Esophagus muscularis mucosa (tissue), 4 donors: ENCODE results near the gene CRYL1. TPM values are rescaled to one million over a fixed set of nuclear protein-coding genes. Genes with fewer than 3 reads are reported as not detected.
A peak's percentile ranks its signal among the peaks of the same experiment; 100 is the strongest.

ENCODE experiments used
- DNase-seq: peaks from one replicate; pipeline ENCODE4 v3.0.0-alpha.2; 2017; ENCODE audit errors: extremely low spot score
- H3K27ac ChIP-seq, 4 donors: fragments of 200-600 bp; sonication (generic); replicated peaks in 1 of 4; 1 replicate in 3 of 4; 2 replicates in 1 of 4; pipeline ENCODE4 v1.5.1; 2016 to 2019; ENCODE audit warnings: mild to moderate bottlenecking in 1 of 4
- H3K27me3 ChIP-seq, 4 donors: fragments of 200-600 bp; sonication (generic); one replicate each; pipeline versions ENCODE4 v1.5.1 to v1.6.0; 2016 to 2019
- H3K36me3 ChIP-seq, 4 donors: fragments of 200-600 bp; sonication (generic); one replicate each; pipeline ENCODE4 v1.5.1; 2016 to 2019
- H3K4me1 ChIP-seq, 4 donors: fragments of 200-600 bp; sonication (generic); one replicate each; pipeline ENCODE4 v1.5.1; 2016 to 2019
- H3K4me3 ChIP-seq, 4 donors: fragments of 200-600 bp; sonication (generic); 1 replicate in 2 of 4; 2 replicates in 2 of 4; pipeline ENCODE4 v1.5.1; 2016 to 2019; ENCODE audit warnings: mild to moderate bottlenecking in 4 of 4, moderate library complexity in 1 of 4
- H3K9me3 ChIP-seq, 4 donors: fragments of 200-600 bp; sonication (generic); 1 replicate in 3 of 4; 2 replicates in 1 of 4; pipeline ENCODE4 v1.5.1; 2016 to 2019
- CTCF ChIP-seq, 3 experiments: fragments of 200-600 bp in 2 of 3; fragments of 450-650 bp in 1 of 3; sonication (generic) in 2 of 3; IDR thresholded peaks; one replicate each; pipeline ENCODE4 v1.5.1; 2017 to 2019; ENCODE audit warnings: antibody characterized with exemption in 3 of 3, mild to moderate bottlenecking in 2 of 3, moderate library complexity in 1 of 3
- EP300 ChIP-seq: sonication (generic); formaldehyde crosslinking; IDR thresholded peaks from one replicate; pipeline ENCODE4 v1.6.1; 2017; ENCODE audit warnings: antibody characterized with exemption
- POLR2A ChIP-seq: fragments of 450-650 bp; IDR thresholded peaks from one replicate; pipeline ENCODE4 v1.6.1; 2017; ENCODE audit warnings: antibody characterized with exemption, moderate library complexity, mild to moderate bottlenecking, low read depth
- POLR2AphosphoS5 ChIP-seq, 2 donors: sonication (generic); formaldehyde crosslinking; IDR thresholded peaks; one replicate each; pipeline ENCODE4 v1.6.1; 2017; ENCODE audit warnings: antibody characterized with exemption in 2 of 2
- WGBS: methylation state at CpG from one replicate; pipeline ENCODE4 v1.1.5; 2018; 5-methylcytosine and 5-hydroxymethylcytosine counted together
- intact Hi-C: fragments of 100-400 bp; cut with DNase I; formaldehyde crosslinking; loops from one replicate; pipeline ENCODE4 v1.15.1; 2023
- total RNA-seq, 4 donors: library from RNA; depleted of rRNA; stranded (reverse); fragments of >200 nt; gene quantifications; one replicate each; pipeline versions ENCODE4 v1.1.0 to v1.2.1, GENCODE V29; 2016

CRYL1 gene
- total RNA-seq, 4 donors from 2014 or later: 42.3 to 59.3 (median 45.4) TPM

GRCh38 chr13:20536992-20537391, 11.3 kb upstream of the CRYL1 start:
- no peak for DNase-seq
- H3K9me3 ChIP-seq: peaks cover 0 to 9% (median 4%) of the 10 kb centered on the region in 4 donors
- no peaks in the 10 kb centered on the region for H3K27me3 ChIP-seq
- TF ChIP-seq POLR2AphosphoS5 (IDR thresholded peaks at IDR 0.05) (no peak), POLR2A (no peak), EP300 (no peak), CTCF (IDR thresholded peaks at IDR 0.05) (no peak)
- H3K4me3 ChIP-seq: no peak overlapping the region
- H3K4me1 ChIP-seq: no peaks in the 10 kb centered on the region
- no peaks in the 10 kb centered on the region for H3K36me3 ChIP-seq
- H3K27ac ChIP-seq: no peak overlapping the region
- intact Hi-C loops: no loop called here

- DNase-seq: no peak
- intact Hi-C loops: no loop called here
- 81% methylated on average over 10 of the region's 10 CpGs for WGBS
- TF ChIP-seq POLR2A: no peak
- no peak for TF ChIP-seq CTCF (IDR thresholded peaks at IDR 0.05)
- TF ChIP-seq POLR2AphosphoS5 (IDR thresholded peaks at IDR 0.05): no peak
- no peak for TF ChIP-seq EP300
- Histone ChIP-seq H3K4me1 (no peaks in the 10 kb centered on the region), H3K9me3 (peaks cover 0 to 9% (median 4%) of the 10 kb centered on the region in 4 donors), H3K4me3 (no peak overlapping the region), H3K27ac (no peak overlapping the region), H3K36me3 (no peaks in the 10 kb centered on the region), H3K27me3 (no peaks in the 10 kb centered on the region)
Measured at GRCh38 chr13:20534038-20534608, 8.5 kb upstream of the CRYL1 start.

- DNase-seq: no peak
- intact Hi-C loops: loop anchor here (5.0 kb wide), 1 partner anchor 39 kb away; the partner anchor contains the start of gene IFT88
- no peaks in the 10 kb centered on the region for H3K36me3 ChIP-seq
- WGBS: 95% methylated on average over 2 of the region's 2 CpGs
- H3K27me3 ChIP-seq: no peaks in the 10 kb centered on the region
- TF ChIP-seq POLR2AphosphoS5 (IDR thresholded peaks at IDR 0.05): no peak
- TF ChIP-seq CTCF (IDR thresholded peaks at IDR 0.05): no peak
- no peak for TF ChIP-seq EP300
- TF ChIP-seq POLR2A: no peak
- H3K9me3 ChIP-seq: no peaks in the 10 kb centered on the region
- H3K4me1 ChIP-seq: peaks cover 18 to 29% (median 24%) of the 10 kb centered on the region in 4 donors
- no peak overlapping the region for H3K4me3 ChIP-seq
- H3K27ac ChIP-seq: no peak overlapping the region
Measured at GRCh38 chr13:20528452-20528851, 2.8 kb upstream of the CRYL1 start.

- DNase-seq: no peak
- no peaks in the 10 kb centered on the region for H3K36me3 ChIP-seq
- H3K27ac ChIP-seq: peak overlapping the region; percentile 85 to 92 (median 89)
- WGBS: 57% methylated on average over 5 of the region's 6 CpGs
- TF ChIP-seq POLR2AphosphoS5 (IDR thresholded peaks at IDR 0.05) (no peak), CTCF (IDR thresholded peaks at IDR 0.05) (no peak), EP300 (no peak), POLR2A (no peak)
- peak overlapping the region; percentile 95 to 100 (median 98) for H3K4me3 ChIP-seq
- no peaks in the 10 kb centered on the region for H3K9me3 ChIP-seq
- peaks cover 18 to 31% (median 24%) of the 10 kb centered on the region in 4 donors for H3K4me1 ChIP-seq
- no peaks in the 10 kb centered on the region for H3K27me3 ChIP-seq
- intact Hi-C loops: loop anchor here (5.0 kb wide), 1 partner anchor 41 kb away; the partner anchor contains the start of gene IFT88
Measured at GRCh38 chr13:20526664-20527063, 1.0 kb upstream of the CRYL1 start.
